GM18907 (cell line): ENCODE measurements around the gene XXYLT1.

ENCODE experiments used
- ATAC-seq: cut with Tn5 transposase; IDR thresholded peaks from one replicate; pipeline ENCODE4 v1.9.1; 2021; ENCODE audit warnings: mild to moderate bottlenecking, moderate library complexity; ENCODE audit not compliant: unreplicated experiment

XXYLT1 gene

GRCh38 chr3:195155570-195156241, 115.3 kb downstream of the XXYLT1 start:
- ATAC-seq: no peak

- peak; percentile 40 for ATAC-seq
Measured at GRCh38 chr3:195154793-195155535, 116.0 kb downstream of the XXYLT1 start.

GRCh38 chr3:195154111-195154791, 116.7 kb downstream of the XXYLT1 start:
- ATAC-seq: no peak

DNA sequence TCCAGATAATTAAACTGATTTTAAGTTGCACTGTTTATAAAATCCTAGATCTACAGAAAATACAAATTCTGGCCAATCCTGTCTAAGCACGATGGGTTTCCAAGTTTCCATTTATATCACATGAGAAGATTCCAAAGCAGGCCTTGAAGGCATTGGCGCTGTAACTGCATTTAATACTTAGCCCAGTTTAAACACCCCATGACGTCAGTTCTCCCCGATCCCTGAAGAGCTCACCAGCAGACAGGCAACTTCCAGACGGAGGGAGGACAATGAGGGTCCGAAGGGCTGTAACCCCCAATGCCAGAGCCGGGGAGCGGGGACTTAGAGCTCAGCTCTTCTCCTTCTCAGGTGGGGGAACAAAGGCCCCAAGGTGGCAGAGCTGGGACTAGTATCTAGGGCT, 117.3 kb downstream of the XXYLT1 start:
- no peak for ATAC-seq

DNA sequence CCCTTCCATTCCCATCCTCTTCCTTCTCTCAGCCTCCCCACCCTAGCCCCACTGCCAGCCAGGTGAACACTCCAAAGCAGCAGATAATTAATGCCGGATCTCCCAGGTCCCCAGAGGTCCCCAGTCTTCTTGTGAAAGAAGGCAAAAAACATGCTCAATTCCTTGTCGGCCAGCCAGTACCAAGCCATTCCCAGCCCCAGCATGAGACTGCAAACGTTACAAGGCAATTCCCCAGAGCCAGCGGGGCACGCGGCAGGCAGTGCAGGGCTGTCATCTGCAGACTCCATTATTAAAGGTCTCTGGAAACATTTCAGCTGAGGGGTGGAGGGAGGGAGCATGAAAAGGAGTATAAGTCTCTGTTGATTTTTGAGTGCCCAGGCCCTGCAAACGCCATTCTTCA, 117.8 kb downstream of the XXYLT1 start:
- ATAC-seq: no peak

DNA sequence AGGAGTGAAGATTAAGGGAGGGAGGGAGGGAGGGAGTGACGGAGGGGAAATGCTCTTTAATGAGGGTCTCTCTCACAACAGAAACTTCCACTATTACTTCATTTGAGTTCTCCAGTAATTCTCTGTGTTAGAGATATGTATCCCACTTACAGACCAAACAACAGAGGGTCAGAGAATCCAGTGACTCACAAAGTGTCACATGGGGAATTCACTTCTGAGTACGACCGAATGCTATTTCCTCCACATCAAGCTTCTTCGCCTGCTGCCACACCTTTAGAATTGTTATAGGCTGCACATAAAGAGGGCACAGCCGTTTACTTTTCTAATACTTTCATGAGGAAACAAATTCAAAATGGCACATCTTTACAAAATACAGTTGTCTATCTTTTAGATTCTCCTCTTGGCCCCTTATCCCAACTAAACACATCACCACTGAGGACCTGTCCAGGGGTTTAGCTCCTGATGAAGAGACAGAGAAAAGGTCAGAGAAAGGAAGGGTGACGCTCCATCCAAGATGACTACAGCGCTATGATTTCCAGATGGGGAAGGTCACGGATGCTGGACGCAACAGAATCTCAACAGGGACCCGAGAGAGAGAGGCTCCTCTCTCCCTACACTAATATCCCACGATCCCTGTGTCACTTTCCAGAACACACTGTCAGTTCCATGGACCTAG, 119.0 kb downstream of the XXYLT1 start:
- no peak for ATAC-seq

GRCh38 chr3:195151402-195151801, 119.6 kb downstream of the XXYLT1 start:
- ATAC-seq: no peak

DNA sequence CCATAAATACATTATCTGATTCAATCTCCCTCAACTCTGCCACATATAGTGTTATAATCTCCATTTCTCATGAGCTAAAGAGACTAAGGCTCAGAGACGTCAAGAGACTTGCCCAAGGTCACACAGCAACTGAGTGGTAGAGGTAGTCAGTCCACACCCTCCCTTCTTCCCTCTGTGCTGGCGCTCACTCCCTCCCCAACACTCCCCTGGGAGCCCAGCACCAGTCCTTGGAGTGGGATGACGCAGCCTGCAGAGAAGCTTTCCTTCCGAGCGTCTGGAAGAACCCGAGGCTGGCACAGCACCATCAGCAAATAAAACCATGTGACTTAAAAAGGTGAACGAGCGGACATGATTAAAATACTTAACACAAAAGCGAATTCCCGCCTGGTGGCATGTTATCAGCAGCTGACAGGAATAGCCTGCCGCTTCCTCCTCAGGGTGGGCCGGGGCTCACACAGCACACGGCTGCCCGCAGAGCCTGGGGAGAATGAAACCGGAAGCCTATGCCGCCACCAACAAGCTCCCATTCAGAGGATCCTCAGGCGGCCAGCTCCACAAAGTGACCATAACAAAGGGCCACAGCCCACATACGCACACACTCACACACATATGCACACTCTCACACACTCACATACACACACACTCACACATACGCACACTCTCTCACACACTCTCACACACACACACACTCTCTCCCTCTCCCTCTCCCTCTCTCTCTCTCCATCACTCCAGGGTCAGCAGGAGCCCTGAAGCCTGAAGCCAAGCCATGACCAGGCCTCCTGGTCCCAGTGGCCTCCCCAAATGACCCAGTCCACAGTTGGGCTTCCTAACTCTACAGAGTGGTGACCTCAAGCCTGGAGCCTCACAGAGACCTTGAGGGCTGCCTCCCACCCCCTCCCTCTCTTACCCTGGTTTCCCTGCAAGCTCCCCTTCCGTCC, 120.5 kb downstream of the XXYLT1 start:
- peak; percentile 47 for ATAC-seq

DNA sequence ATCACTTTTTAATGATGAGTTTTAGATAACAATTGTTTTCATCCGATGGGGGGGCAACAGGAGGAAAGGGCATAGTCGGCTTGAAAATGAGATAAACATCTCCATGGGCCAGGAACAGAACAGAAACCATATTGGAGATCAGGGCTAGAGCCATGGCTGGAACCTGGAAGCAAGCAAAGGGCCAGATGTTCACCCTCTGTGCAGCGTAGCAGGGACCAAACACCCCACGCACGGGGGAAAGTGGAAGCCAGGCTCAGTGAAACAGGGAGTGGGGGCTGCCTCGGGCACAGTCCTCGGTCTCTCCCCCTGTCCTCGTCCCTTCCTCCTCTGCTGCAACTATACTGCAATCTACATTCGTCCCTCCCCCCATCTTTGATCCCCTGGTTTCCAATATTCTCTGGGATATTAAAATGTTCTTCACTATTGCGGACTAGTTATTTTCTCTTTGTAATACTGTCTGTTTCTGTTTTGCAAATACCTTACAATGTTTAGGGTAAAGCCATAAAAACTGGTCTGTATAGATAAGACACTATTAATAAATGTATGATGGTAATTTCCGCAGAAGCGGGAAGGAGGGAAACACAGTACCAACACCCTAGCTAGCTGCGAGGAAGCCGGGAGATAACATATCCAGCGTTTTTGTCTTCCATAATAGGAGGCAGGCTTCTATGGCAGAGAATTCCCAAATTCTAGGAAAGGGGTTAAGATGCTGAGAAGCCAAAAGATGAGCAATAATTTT, 121.5 kb downstream of the XXYLT1 start:
- no peak for ATAC-seq

DNA sequence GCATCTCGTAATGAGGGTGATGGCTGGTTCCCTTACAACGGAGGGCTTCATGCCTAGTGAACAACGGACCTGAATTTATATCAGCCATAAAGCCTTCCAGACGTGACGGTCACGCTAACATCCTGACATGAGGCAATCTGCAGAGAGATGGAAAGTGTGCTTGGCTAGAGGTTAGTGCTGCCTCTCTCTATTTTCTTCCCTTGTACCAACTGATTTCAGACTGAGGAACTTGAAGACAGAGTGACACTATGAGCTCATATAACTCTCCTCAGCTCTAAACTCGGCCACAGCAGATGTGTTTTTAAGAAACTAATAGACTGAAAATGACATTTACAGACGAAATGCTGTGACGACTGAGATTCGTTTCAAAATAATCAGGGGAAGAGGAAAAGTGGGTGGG, 122.4 kb downstream of the XXYLT1 start:
- no peak for ATAC-seq

DNA sequence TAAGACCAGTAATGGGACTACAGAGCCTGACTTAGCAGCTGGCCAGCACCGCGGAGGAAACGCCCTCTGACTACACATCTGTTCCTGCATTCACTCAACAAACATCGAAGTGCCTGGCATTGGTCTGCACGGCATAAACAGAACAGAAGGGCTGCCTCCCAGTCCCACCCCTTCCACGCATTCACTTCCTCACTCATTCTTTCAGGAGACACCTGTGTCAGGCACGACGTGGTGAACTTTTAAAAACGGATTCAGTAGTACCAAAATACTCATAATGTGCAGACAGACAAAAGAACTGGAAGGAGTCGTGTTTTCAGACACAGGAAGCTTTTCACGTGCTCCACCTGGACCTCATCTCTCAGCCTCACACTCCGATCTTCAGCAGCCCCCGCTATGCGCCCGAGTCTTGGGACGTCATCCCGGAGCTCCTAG, 123.3 kb downstream of the XXYLT1 start:
- ATAC-seq: peak; percentile 81

DNA sequence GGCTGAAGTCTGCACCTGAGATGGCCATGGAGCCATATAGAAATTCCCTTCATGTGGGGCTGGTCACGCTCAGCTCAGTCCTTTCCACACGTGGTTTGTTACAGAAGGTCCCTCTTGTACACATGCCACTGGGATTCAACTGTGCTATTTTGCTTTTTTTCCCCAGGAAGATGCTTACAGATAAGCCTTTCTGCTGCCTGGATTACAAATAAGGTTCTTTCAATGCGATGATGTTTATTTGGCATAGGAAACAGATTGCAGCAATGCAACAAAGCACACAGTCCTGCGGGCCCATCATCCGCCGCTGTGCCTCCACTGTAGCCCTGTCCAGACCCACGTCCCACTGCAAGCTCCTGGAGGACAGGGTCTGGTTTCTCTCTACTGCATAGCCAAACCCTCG, 124.8 kb downstream of the XXYLT1 start:
- no peak for ATAC-seq

GRCh38 chr3:195145579-195145978, 125.4 kb downstream of the XXYLT1 start:
- no peak for ATAC-seq

DNA sequence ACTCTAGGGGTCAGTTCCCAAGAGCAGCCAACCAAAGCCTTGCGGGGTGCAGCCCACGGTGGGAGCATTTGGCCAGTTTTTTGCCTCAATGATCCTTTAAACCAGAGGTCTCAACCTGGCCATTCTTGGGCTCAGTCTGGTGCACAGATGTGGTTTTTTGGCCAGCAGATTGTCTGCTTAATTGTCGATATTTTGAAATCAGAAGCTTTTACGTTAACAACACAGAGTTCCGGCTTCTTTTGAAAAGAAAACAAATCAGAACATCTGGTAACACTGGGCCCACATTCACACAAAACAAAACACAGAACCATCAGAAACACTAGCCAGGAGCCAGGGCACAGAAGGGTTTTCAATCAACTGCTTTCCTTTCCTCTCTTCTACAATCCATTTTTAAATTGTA, 127.7 kb downstream of the XXYLT1 start:
- no peak for ATAC-seq

GRCh38 chr3:195142519-195142918, 128.4 kb downstream of the XXYLT1 start:
- no peak for ATAC-seq

DNA sequence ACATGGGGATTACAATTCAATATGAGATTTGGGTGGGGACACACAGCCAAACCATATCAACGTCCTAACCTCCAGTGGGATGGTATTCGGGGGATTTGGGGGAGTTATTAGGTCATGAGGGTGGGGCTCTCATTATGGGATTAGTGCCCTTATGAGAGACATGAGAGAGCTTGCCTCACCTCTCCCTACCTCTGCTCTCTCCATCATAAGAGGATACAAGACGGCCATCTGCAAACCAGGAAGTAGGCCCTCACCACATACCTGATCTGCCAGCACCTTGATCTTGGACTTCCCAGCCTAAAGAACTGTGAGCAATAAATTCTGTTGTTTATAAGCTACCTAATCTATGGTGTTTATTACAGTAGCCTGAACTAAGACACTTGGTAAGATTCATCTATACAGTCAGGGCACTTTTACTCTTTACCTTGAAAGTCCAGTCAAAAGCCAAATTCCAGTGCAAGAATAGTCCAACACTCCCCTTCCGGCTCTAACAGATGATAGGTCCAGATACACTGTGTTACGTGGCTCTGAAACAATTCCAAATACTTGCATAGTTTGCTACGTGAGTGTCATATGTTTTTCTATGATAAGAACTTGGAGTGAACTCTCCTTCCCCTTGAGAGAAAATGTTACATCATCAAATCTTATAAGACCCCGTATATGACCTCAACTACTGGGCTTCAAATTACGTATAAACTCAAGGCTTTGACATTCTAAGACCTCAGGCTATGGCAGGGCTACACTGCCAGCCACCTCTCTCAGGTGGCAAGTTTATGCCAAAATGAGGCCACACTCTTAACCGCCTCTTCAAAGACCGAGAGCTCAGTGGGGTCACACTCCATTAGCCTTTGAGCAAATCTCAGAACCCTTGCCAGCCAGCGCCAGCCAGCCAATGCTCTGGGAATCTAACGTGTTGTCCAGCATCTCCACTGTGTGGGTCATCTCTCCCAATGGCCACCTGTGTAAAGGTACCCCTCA, 129.9 kb downstream of the XXYLT1 start:
- no peak for ATAC-seq

DNA sequence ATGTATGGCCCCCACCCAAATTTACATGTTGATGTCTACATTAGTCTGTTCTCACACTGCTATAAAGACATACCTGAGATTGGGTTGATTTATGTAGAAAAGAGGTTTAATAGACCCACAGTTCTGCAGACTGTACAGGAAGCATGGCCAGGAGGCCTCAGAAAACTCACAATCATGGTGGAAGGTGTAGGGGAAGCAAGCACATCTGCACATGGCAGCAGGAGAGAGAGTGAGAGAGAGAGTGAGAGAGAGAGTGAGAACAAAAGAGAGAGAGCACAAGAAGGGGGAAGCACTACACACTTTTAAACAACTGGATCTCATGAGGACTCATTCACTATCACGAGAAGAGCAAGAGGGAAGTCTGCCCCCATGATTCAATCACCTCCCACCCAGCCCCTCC, 130.5 kb downstream of the XXYLT1 start:
- ATAC-seq: no peak

- no peak for ATAC-seq
Measured at GRCh38 chr3:195139876-195140240, 131.1 kb downstream of the XXYLT1 start.
